Endodermal cell (in vitro differentiated cells): ENCODE measurements around the gene LONP1. TPM values are rescaled to one million over a fixed set of nuclear protein-coding genes. Genes with fewer than 3 reads are reported as not detected.

Experiments used
- DNase-seq: peaks from one replicate; pipeline ENCODE4 v3.0.0-alpha.2; 2017
- H3K27ac ChIP-seq: 2 replicates; pipeline ENCODE4 v1.5.1; 2013; ENCODE audit warnings: mild to moderate bottlenecking, low read depth, low read length, moderate library complexity
- H3K27me3 ChIP-seq: 2 replicates; pipeline ENCODE4 v1.6.1; 2013; ENCODE audit warnings: mild to moderate bottlenecking, low read length, moderate library complexity; ENCODE audit not compliant: insufficient read depth, control insufficient read depth, poor library complexity, severe bottlenecking
- H3K36me3 ChIP-seq: 2 replicates; pipeline ENCODE4 v1.7.0; 2013; ENCODE audit warnings: mild to moderate bottlenecking, low read length, moderate library complexity; ENCODE audit not compliant: control insufficient read depth, insufficient read depth
- H3K4me1 ChIP-seq: one replicate; pipeline ENCODE4 v1.7.0; 2013; ENCODE audit warnings: low read length; ENCODE audit not compliant: control insufficient read depth, insufficient read depth
- H3K4me3 ChIP-seq: 2 replicates; pipeline ENCODE4 v1.5.1; 2013; ENCODE audit warnings: mild to moderate bottlenecking, low read length, moderate library complexity
- H3K9ac ChIP-seq: 2 replicates; pipeline ENCODE4 v1.6.1; 2013; ENCODE audit warnings: mild to moderate bottlenecking, low read length, moderate library complexity; ENCODE audit not compliant: poor library complexity, severe bottlenecking; ENCODE audit errors: extremely low read depth
- H3K9me3 ChIP-seq: 2 replicates; pipeline ENCODE4 v1.6.1; 2013; ENCODE audit warnings: mild to moderate bottlenecking, low read length, moderate library complexity; ENCODE audit not compliant: control insufficient read depth
- H3K27ac Mint-ChIP-seq: 2 replicates; pipeline ENCODE4 v1.8.0; 2020; ENCODE audit warnings: mixed read lengths
- H3K27me3 Mint-ChIP-seq: 2 replicates; pipeline ENCODE4 v1.8.0; 2021; ENCODE audit warnings: mild to moderate bottlenecking, mixed read lengths; ENCODE audit not compliant: insufficient read depth
- H3K36me3 Mint-ChIP-seq: 2 replicates; pipeline ENCODE4 v1.8.0; 2020; ENCODE audit warnings: low read depth, mixed read lengths
- H3K4me1 Mint-ChIP-seq: 2 replicates; pipeline ENCODE4 v1.8.0; 2020; ENCODE audit warnings: mixed read lengths
- H3K4me3 Mint-ChIP-seq: 2 replicates; pipeline ENCODE4 v1.8.0; 2020; ENCODE audit warnings: mild to moderate bottlenecking, moderate library complexity, mixed read lengths
- H3K9me3 Mint-ChIP-seq: 2 replicates; pipeline ENCODE4 v1.8.0; 2020; ENCODE audit warnings: mild to moderate bottlenecking, mixed read lengths
- WGBS, 2 experiments: methylation state at CpG; one replicate each; pipeline versions ENCODE4 v1.1.5 to v1.1.7; 2013; ENCODE audit warnings: missing lambda C conversion rate in 2 of 2, mixed read lengths in 1 of 2; ENCODE audit not compliant: insufficient coverage in 1 of 2, insufficient read length in 1 of 2; 5-methylcytosine and 5-hydroxymethylcytosine counted together
- total RNA-seq, 2 donors: library from RNA; stranded (reverse); fragmentation: NEBNext Ultra II Directional in 1 of 2; extraction: Animal tissue kit (Norgen Biotek cat#: 25700) in 1 of 2; gene quantifications; 2 replicates in 1 of 2; 3 replicates in 1 of 2; pipeline ENCODE4 v1.2.1, GENCODE V29; 2021
- TF ChIP-seq, protein P1 (sequence below): fragments of 200-600 bp; sonication (generic); conservative IDR thresholded peaks from 2 replicates; pipeline ENCODE4 v1.5.0; 2021; ENCODE audit warnings: antibody characterized with exemption, mild to moderate bottlenecking

LONP1 gene
- total RNA-seq, 2 donors from 2014 or later: 97.1 to 109 TPM

DNA sequence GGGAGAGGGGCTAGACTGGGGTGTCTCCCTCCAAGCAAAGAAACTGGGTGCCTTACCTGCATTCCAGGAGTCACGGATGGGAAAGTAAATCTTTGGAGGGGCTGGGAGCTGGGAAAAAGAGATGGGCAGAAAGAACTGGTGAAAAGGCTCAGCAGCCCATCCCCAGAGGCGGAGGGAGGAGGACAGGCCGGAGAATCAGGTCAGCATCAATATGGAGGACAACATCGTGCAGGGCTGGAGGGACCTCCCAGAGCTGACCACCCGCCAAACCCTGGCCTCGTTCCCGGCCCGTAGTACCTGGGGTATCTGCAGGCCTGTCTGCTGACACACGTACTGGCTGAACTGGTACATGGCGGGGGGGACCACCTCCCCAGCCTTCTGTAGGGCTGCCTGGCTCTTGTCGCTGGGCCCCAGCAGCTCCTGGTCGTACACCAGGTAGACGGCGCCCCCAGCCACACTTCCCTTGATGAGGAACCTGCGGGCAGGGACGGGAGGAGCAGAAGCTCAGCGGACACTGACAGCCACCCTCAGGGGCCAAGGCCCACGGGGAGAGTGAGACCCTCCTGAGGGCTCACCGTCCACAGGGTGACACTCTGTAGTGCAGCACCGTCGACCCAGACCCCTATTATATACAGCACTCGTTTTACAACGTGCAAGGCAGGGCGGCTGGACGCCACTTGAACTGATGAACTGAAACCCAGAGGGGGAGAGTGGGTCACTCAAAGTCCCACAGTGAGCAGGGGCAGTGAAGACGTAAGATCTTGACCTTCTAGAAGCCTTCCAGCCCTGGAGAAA, 40.5 kb downstream of the LONP1 start:
- WGBS, 2 experiments: 60 to 63% methylated on average over 17 to 26 of the region's 26 CpGs
- Mint-ChIP-seq H3K4me3 (peak overlapping the region; percentile 95), H3K27me3 (peaks cover 10% of the 10 kb centered on the region), H3K36me3 (no peaks in the 10 kb centered on the region), H3K4me1 (peaks cover 13% of the 10 kb centered on the region), H3K9me3 (no peaks in the 10 kb centered on the region), H3K27ac (peak overlapping the region; percentile 98)
- peak overlapping the region; percentile 93 for H3K4me3 ChIP-seq
- no peaks in the 10 kb centered on the region for H3K27me3 ChIP-seq
- TF ChIP-seq, protein P1, sequence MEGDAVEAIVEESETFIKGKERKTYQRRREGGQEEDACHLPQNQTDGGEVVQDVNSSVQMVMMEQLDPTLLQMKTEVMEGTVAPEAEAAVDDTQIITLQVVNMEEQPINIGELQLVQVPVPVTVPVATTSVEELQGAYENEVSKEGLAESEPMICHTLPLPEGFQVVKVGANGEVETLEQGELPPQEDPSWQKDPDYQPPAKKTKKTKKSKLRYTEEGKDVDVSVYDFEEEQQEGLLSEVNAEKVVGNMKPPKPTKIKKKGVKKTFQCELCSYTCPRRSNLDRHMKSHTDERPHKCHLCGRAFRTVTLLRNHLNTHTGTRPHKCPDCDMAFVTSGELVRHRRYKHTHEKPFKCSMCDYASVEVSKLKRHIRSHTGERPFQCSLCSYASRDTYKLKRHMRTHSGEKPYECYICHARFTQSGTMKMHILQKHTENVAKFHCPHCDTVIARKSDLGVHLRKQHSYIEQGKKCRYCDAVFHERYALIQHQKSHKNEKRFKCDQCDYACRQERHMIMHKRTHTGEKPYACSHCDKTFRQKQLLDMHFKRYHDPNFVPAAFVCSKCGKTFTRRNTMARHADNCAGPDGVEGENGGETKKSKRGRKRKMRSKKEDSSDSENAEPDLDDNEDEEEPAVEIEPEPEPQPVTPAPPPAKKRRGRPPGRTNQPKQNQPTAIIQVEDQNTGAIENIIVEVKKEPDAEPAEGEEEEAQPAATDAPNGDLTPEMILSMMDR: no peak
- H3K36me3 ChIP-seq: peaks cover 6% of the 10 kb centered on the region
- no peak overlapping the region for H3K27ac ChIP-seq
- H3K4me1 ChIP-seq: no peaks in the 10 kb centered on the region
- peak overlapping the region; percentile 80 for H3K9ac ChIP-seq
- DNase-seq: peak; percentile 65
- H3K9me3 ChIP-seq: no peaks in the 10 kb centered on the region

GRCh38 chr19:5678071-5678718, 41.8 kb downstream of the LONP1 start:
- no peak overlapping the region for H3K4me3 Mint-ChIP-seq
- TF ChIP-seq, protein P1: no peak
- Histone ChIP-seq H3K9me3 (no peaks in the 10 kb centered on the region), H3K4me3 (no peak overlapping the region), H3K9ac (no peak overlapping the region), H3K36me3 (peaks cover 6% of the 10 kb centered on the region), H3K4me1 (no peaks in the 10 kb centered on the region), H3K27ac (no peak overlapping the region), H3K27me3 (no peaks in the 10 kb centered on the region)
- no peaks in the 10 kb centered on the region for H3K9me3 Mint-ChIP-seq
- peaks cover 13% of the 10 kb centered on the region for H3K4me1 Mint-ChIP-seq
- 95 to 98% methylated on average over 9 to 20 of the region's 22 CpGs for WGBS, 2 experiments
- no peak overlapping the region for H3K27ac Mint-ChIP-seq
- peaks cover 3% of the 10 kb centered on the region for H3K36me3 Mint-ChIP-seq
- peak; percentile 41 for DNase-seq
- H3K27me3 Mint-ChIP-seq: peaks cover 10% of the 10 kb centered on the region

DNA sequence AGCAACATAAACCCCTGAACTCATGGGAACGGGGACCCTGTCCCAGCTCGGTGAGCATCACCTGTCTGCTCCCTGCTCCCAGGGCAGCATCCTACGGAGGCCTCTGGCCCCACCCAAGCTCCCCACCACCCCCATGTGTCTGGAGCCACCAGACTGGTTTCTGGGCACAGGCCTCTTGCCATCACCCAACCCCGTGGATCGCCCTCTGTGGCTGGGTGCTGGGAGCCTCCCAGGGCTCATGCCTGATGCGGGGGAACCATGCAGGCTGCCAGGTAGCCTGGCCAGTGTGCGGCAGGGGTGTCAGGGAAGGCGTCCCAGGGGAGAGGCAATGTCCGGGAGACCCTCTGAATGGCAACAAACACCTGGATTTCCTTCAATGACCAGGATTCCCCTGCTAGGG, 42.4 kb downstream of the LONP1 start:
- Histone ChIP-seq H3K27me3 (no peaks in the 10 kb centered on the region), H3K9ac (no peak overlapping the region), H3K4me1 (no peaks in the 10 kb centered on the region), H3K9me3 (no peaks in the 10 kb centered on the region), H3K36me3 (peaks cover 6% of the 10 kb centered on the region), H3K4me3 (no peak overlapping the region), H3K27ac (no peak overlapping the region)
- Mint-ChIP-seq H3K27me3 (peaks cover 10% of the 10 kb centered on the region), H3K4me3 (no peak overlapping the region), H3K4me1 (peaks cover 13% of the 10 kb centered on the region), H3K9me3 (no peaks in the 10 kb centered on the region), H3K36me3 (peaks cover 8% of the 10 kb centered on the region), H3K27ac (no peak overlapping the region)
- DNase-seq: no peak
- WGBS, 2 experiments: 93 to 95% methylated on average over 8 to 9 of the region's 9 CpGs
- TF ChIP-seq, protein P1: no peak
